Testis (tissue), 2 donors: ENCODE results near the gene RAX2.

Experiments used
- CTCF ChIP-seq, 3 experiments: fragments of 450-650 bp in 2 of 3; fragments of 200-600 bp in 1 of 3; sonication (generic) in 1 of 3; IDR thresholded peaks; one replicate each; pipeline ENCODE4 v1.5.1; 2016 to 2019; ENCODE audit warnings: antibody characterized with exemption in 3 of 3, mild to moderate bottlenecking in 2 of 3, moderate library complexity in 1 of 3
- POLR2A ChIP-seq: fragments of 450-650 bp; IDR thresholded peaks from one replicate; pipeline ENCODE4 v1.6.1; 2017; ENCODE audit warnings: antibody characterized with exemption, mild to moderate bottlenecking, moderate library complexity

GRCh38 chr19:3814648-3815047 is 42.6 kb upstream of the RAX2 start:
- TF ChIP-seq CTCF (IDR thresholded peaks at IDR 0.05) (no peak), POLR2A (no peak)
